AG04450 (cell line): Measurements from ENCODE around the gene LRRC59. TPM values are rescaled to one million over a fixed set of nuclear protein-coding genes. Genes with fewer than 3 reads are reported as not detected.
A peak's percentile ranks its signal among the peaks of the same experiment; 100 is the strongest.

Experiments
- CTCF ChIA-PET: fragments of 300-600, 350-600 bp; formaldehyde crosslinking; extraction: SDS; loops from one replicate; lab custom pipeline; 2022; ENCODE audit warnings: antibody characterized with exemption, inconsistent platforms; lab: Charles Lee
- POLR2A ChIA-PET: fragments of 350-600 bp; formaldehyde crosslinking; extraction: SDS; loops from one replicate; lab custom pipeline; 2021; ENCODE audit warnings: antibody characterized with exemption, inconsistent platforms; lab: Yijun Ruan, JAX
- DNase-seq: peaks from one replicate; pipeline ENCODE4 v3.0.0-alpha.2; 2011; ENCODE audit warnings: low read depth, low spot score
- H3K27ac ChIP-seq: one replicate; pipeline ENCODE4 v1.5.1; 2012; ENCODE audit warnings: low read depth, low read length, control low read depth
- H3K27me3 ChIP-seq: one replicate; pipeline ENCODE4 v1.6.0; 2012; ENCODE audit warnings: low read length; ENCODE audit not compliant: control insufficient read depth, insufficient read depth
- H3K4me3 ChIP-seq: 2 replicates; pipeline ENCODE4 v1.5.1; 2011; ENCODE audit warnings: mild to moderate bottlenecking, low read depth, low read length, control low read depth
- H3K9me3 ChIP-seq: 2 replicates; pipeline ENCODE4 v1.5.1; 2012; ENCODE audit warnings: low read length; ENCODE audit not compliant: control insufficient read depth, insufficient read depth
- CTCF ChIP-seq: IDR thresholded peaks from 2 replicates; pipeline ENCODE4 v1.5.1; 2011; ENCODE audit warnings: low read depth, low read length, control low read depth, inconsistent platforms
- polyA plus RNA-seq: library from polyadenylated mRNA; depleted of rRNA; stranded (reverse); fragments of >200 nt; gene quantifications from 2 replicates; pipeline ENCODE4 v1.2.3, GENCODE V29; 2011

LRRC59 gene
- polyA plus RNA-seq, 1 experiment: 143 TPM

- Histone ChIP-seq H3K9me3 (peaks cover 4% of the 10 kb centered on the region; the same call in 1 of the 2 replicates), H3K27me3 (no peaks in the 10 kb centered on the region), H3K27ac (no peak overlapping the region), H3K4me3 (peak overlapping the region; percentile 94)
- no peak for DNase-seq
- no peak for TF ChIP-seq CTCF
- ChIA-PET POLR2A (no interaction called here), CTCF (interaction anchor here (4.9 kb wide), 1 partner anchor 32 kb away, joined by 45 read pairs; no protein-coding TSS in a partner anchor)
Observed at GRCh38 chr17:50394711-50395110, 2.6 kb downstream of the LRRC59 start.

GRCh38 chr17:50393700-50394099 lies 3.6 kb downstream of the LRRC59 start:
- Histone ChIP-seq H3K27ac (no peak overlapping the region), H3K9me3 (peaks cover 4% of the 10 kb centered on the region; the same call in 1 of the 2 replicates), H3K4me3 (no peak overlapping the region), H3K27me3 (no peaks in the 10 kb centered on the region)
- no peak for TF ChIP-seq CTCF
- no peak for DNase-seq
- ChIA-PET POLR2A (no interaction called here), CTCF (no interaction called here)

- ChIA-PET POLR2A (no interaction called here), CTCF (interaction anchor here (1.3 kb wide), 1 partner anchor 30 kb away, joined by 3 read pairs; no protein-coding TSS in a partner anchor)
- no peak for TF ChIP-seq CTCF
Observed at GRCh38 chr17:50392621-50393020, 4.7 kb downstream of the LRRC59 start.

GRCh38 chr17:50389534-50389933 lies 7.8 kb downstream of the LRRC59 start:
- Histone ChIP-seq H3K27ac (no peak overlapping the region), H3K4me3 (no peak overlapping the region), H3K9me3 (no peaks in the 10 kb centered on the region), H3K27me3 (no peaks in the 10 kb centered on the region)
- TF ChIP-seq CTCF: no peak
- no peak for DNase-seq
- ChIA-PET POLR2A (interaction anchor here (1.4 kb wide), 1 partner anchor 8 kb away, joined by 10 read pairs; no protein-coding TSS in a partner anchor), CTCF (interaction anchor here (1.3 kb wide), 1 partner anchor 7 kb away, joined by 10 read pairs; the partner anchor contains the start of gene LRRC59)

More at GRCh38 chr17:50392621-50393020, 4.7 kb downstream of the LRRC59 start:
- Histone ChIP-seq H3K4me3 (no peak overlapping the region), H3K9me3 (peaks cover 4% of the 10 kb centered on the region; the same call in 1 of the 2 replicates), H3K27me3 (no peaks in the 10 kb centered on the region), H3K27ac (no peak overlapping the region)
- DNase-seq: no peak

- H3K4me3 ChIP-seq: no peak overlapping the region
- POLR2A ChIA-PET: interaction anchor here (0.8 kb wide), 1 partner anchor 9 kb away, joined by 4 read pairs; no protein-coding TSS in a partner anchor
- TF ChIP-seq CTCF: no peak
- CTCF ChIA-PET: interaction anchor here (0.7 to 1.3 kb wide), 3 partner anchors 8 to 27 kb away, joined by 3 to 10 read pairs (median 5); partner anchors contain the start of gene LRRC59
- H3K27ac ChIP-seq: no peak overlapping the region
- H3K27me3 ChIP-seq: no peaks in the 10 kb centered on the region
- DNase-seq: no peak
- H3K9me3 ChIP-seq: no peaks in the 10 kb centered on the region
Observed at GRCh38 chr17:50388728-50389127, 8.6 kb downstream of the LRRC59 start.
